DND-41 (cell line): Measurements from ENCODE around the gene MYO19.

ENCODE experiments used
- ATAC-seq: fragments of 200-7000 bp; cut with Tn5 transposase; 3 replicates; pipeline ENCODE4 v1.9.1; 2021; ENCODE audit warnings: low read depth; ENCODE audit not compliant: insufficient read depth
- DNase-seq: peaks from one replicate; pipeline ENCODE4 v3.0.0-alpha.2; 2020
- H2AFZ ChIP-seq: 2 replicates; pipeline ENCODE4 v1.6.0; 2012; ENCODE audit warnings: low read depth, low read length
- H3K27ac ChIP-seq: 2 replicates; pipeline ENCODE4 v1.5.1; 2012; ENCODE audit warnings: low read length, inconsistent platforms
- H3K27me3 ChIP-seq: fragments of 200-600 bp; sonication (generic); 2 replicates; pipeline ENCODE4 v1.6.0; 2012; ENCODE audit warnings: low read length, mild to moderate bottlenecking, inconsistent platforms; ENCODE audit not compliant: insufficient read depth, poor library complexity
- H3K36me3 ChIP-seq: 2 replicates; pipeline ENCODE4 v1.5.1; 2012; ENCODE audit warnings: low read length, inconsistent platforms; ENCODE audit not compliant: insufficient read depth
- H3K4me1 ChIP-seq: 2 replicates; pipeline ENCODE4 v1.5.1; 2012; ENCODE audit warnings: mild to moderate bottlenecking, low read length; ENCODE audit not compliant: insufficient read depth
- H3K4me2 ChIP-seq: 2 replicates; pipeline ENCODE4 v1.6.0; 2012; ENCODE audit warnings: mild to moderate bottlenecking, moderate library complexity, low read length, inconsistent platforms; ENCODE audit not compliant: insufficient read depth
- H3K4me3 ChIP-seq, 2 experiments: fragments of 200-600 bp in 1 of 2; shearing (Covaris generic) in 1 of 2; 2 replicates each; pipeline ENCODE4 v1.5.1; 2012 to 2016; ENCODE audit warnings: inconsistent platforms in 2 of 2, low read length in 2 of 2, mild to moderate bottlenecking in 2 of 2, low read depth in 1 of 2, moderate library complexity in 1 of 2
- H3K79me2 ChIP-seq: 2 replicates; pipeline ENCODE4 v1.6.0; 2012; ENCODE audit warnings: low read length, inconsistent platforms; ENCODE audit not compliant: insufficient read depth
- H3K9ac ChIP-seq: 2 replicates; pipeline ENCODE4 v1.6.0; 2012; ENCODE audit warnings: low read depth, mild to moderate bottlenecking, inconsistent platforms, low read length, moderate library complexity
- H3K9me3 ChIP-seq: 2 replicates; pipeline ENCODE4 v1.5.1; 2012; ENCODE audit warnings: low read length, moderate library complexity, mild to moderate bottlenecking, inconsistent platforms; ENCODE audit not compliant: insufficient read depth, severe bottlenecking
- H4K20me1 ChIP-seq: 2 replicates; pipeline ENCODE4 v1.6.0; 2012; ENCODE audit warnings: low read length; ENCODE audit not compliant: insufficient read depth
- EZH2 ChIP-seq: IDR thresholded peaks from 3 replicates; pipeline ENCODE4 v1.6.1; 2012; ENCODE audit warnings: borderline replicate concordance, low read depth, mild to moderate bottlenecking, moderate library complexity, low read length, inconsistent platforms; ENCODE audit not compliant: severe bottlenecking
- TF ChIP-seq, protein P1 (sequence below): IDR thresholded peaks from 2 replicates; pipeline ENCODE4 v1.5.1; 2012; ENCODE audit warnings: borderline replicate concordance, low read length, moderate library complexity, mild to moderate bottlenecking; ENCODE audit not compliant: poor library complexity, severe bottlenecking; ENCODE audit errors: extremely low read depth

Gene MYO19

DNA sequence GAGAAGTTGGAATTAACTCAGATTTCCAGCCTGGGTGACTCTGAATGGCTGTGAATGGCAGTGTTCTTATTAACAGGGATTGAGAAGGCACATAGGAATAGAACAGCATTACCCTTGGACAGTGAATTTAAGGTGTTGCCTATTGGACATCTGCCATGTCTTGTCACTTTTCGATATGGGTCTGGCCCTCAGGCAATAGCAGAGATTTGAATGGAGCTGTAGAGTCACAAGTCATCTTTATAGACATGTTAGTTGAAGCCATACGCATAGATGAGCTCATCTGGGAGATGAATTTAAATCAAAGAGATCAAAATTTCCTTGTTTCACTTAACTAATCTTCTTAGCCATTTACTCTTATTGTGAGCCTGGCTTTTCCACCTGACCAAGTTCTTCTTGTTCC lies 42.1 kb upstream of the MYO19 start:
- Histone ChIP-seq H3K9me3 (no peaks in the 10 kb centered on the region), H3K36me3 (peaks cover 85% of the 10 kb centered on the region), H4K20me1 (peaks cover 32% of the 10 kb centered on the region), H3K27me3 (no peaks in the 10 kb centered on the region), H3K9ac (no peak overlapping the region), H3K27ac (no peak overlapping the region), H3K4me1 (no peaks in the 10 kb centered on the region), H3K4me3 (no peak overlapping the region), H3K79me2 (peaks cover 62% of the 10 kb centered on the region), H2AFZ (no peak overlapping the region), H3K4me2 (no peak overlapping the region)
- DNase-seq (no peak), ATAC-seq (no peak)
- TF ChIP-seq EZH2, result no peak
- TF ChIP-seq, protein P1, sequence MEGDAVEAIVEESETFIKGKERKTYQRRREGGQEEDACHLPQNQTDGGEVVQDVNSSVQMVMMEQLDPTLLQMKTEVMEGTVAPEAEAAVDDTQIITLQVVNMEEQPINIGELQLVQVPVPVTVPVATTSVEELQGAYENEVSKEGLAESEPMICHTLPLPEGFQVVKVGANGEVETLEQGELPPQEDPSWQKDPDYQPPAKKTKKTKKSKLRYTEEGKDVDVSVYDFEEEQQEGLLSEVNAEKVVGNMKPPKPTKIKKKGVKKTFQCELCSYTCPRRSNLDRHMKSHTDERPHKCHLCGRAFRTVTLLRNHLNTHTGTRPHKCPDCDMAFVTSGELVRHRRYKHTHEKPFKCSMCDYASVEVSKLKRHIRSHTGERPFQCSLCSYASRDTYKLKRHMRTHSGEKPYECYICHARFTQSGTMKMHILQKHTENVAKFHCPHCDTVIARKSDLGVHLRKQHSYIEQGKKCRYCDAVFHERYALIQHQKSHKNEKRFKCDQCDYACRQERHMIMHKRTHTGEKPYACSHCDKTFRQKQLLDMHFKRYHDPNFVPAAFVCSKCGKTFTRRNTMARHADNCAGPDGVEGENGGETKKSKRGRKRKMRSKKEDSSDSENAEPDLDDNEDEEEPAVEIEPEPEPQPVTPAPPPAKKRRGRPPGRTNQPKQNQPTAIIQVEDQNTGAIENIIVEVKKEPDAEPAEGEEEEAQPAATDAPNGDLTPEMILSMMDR, result no peak

DNA sequence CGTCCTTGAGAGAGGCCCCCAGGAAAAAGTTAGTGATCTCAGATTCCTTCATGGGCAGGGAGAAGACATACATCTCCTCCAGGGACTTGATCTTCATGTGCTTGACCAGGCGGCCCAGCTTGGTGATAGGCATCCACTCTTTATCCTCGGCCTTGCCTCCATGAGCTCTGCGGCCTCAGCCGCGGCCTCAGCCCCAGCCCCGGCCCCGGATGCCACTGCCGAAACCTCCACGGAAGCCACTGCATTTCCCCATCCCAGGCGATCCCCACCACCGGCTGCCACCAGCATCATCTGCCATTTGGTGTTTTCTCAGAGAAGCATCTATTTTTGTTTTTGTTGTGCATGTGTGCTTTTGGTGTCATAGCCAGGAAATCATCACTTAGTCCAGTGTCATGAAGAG lies 40.4 kb upstream of the MYO19 start:
- Histone ChIP-seq H3K36me3 (peaks cover 84% of the 10 kb centered on the region), H3K79me2 (peaks cover 74% of the 10 kb centered on the region), H3K9ac (no peak overlapping the region), H4K20me1 (peaks cover 33% of the 10 kb centered on the region), H3K27me3 (no peaks in the 10 kb centered on the region), H2AFZ (no peak overlapping the region), H3K4me3 (no peak overlapping the region), H3K4me1 (no peaks in the 10 kb centered on the region), H3K27ac (no peak overlapping the region), H3K9me3 (no peaks in the 10 kb centered on the region), H3K4me2 (no peak overlapping the region)
- TF ChIP-seq, protein P1, result no peak
- no peak for ATAC-seq
- no peak for DNase-seq

GRCh38 chr17:36566081-36566480 lies 31.4 kb upstream of the MYO19 start:
- Histone ChIP-seq H3K27me3 (no peaks in the 10 kb centered on the region), H3K9me3 (no peaks in the 10 kb centered on the region), H3K9ac (no peak overlapping the region), H2AFZ (no peak overlapping the region), H4K20me1 (peaks cover 24% of the 10 kb centered on the region; the same call in 1 of the 2 replicates), H3K36me3 (peaks cover 94% of the 10 kb centered on the region), H3K79me2 (peaks cover 78% of the 10 kb centered on the region), H3K4me2 (no peak overlapping the region), H3K4me3 (no peak overlapping the region), H3K4me1 (no peaks in the 10 kb centered on the region), H3K27ac (no peak overlapping the region)
- ATAC-seq (no peak), DNase-seq (no peak)
- no peak for TF ChIP-seq EZH2
- TF ChIP-seq, protein P1, result no peak

DNA sequence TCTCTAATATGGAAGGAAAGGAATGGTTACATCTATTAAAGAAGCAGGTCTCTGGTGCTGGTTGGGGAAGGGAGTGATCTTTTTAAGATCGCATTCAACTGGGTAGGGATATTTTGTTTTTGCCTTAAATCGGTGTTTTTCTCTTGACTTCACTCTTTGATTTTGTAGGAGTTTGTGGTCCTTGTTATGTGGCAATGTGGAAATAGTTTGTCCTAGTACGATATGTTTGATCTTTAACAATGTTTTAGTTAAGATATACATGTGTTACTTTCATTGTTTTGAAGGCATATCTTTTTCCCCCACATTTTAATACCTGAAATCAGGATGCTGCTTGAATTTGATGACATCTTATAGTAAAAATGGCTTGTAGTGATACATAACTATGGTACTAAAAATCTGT lies 18.8 kb upstream of the MYO19 start:
- Histone ChIP-seq H3K4me2 (no peak overlapping the region), H3K36me3 (peaks cover 75% of the 10 kb centered on the region), H3K9me3 (no peaks in the 10 kb centered on the region), H3K9ac (no peak overlapping the region), H3K79me2 (peaks cover 96% of the 10 kb centered on the region), H3K27ac (no peak overlapping the region), H3K4me3 (no peak overlapping the region), H2AFZ (no peak overlapping the region), H3K27me3 (no peaks in the 10 kb centered on the region), H3K4me1 (peaks cover 17% of the 10 kb centered on the region; the same call in 1 of the 2 replicates), H4K20me1 (peaks cover 53% of the 10 kb centered on the region)
- ATAC-seq (no peak), DNase-seq (no peak)
- TF ChIP-seq, protein P1, result no peak
- no peak for TF ChIP-seq EZH2
